Fibroblast of mammary gland (primary cell): ENCODE measurements around the gene TNFRSF1B.

Experiments used
- DNase-seq: peaks from one replicate; pipeline ENCODE4 v3.0.0-alpha.2; 2010; ENCODE audit warnings: low read depth
- H3K4me3 ChIP-seq: 2 replicates; pipeline ENCODE4 v1.5.1; 2011; ENCODE audit warnings: low read depth, mild to moderate bottlenecking, low read length, moderate library complexity; ENCODE audit not compliant: control insufficient read depth
- TF ChIP-seq, protein P1 (sequence below): conservative IDR thresholded peaks from 2 replicates; pipeline ENCODE4 v1.5.1; 2011; ENCODE audit warnings: low read depth, low read length, inconsistent platforms; ENCODE audit not compliant: control insufficient read depth, insufficient read depth

TNFRSF1B gene

DNA sequence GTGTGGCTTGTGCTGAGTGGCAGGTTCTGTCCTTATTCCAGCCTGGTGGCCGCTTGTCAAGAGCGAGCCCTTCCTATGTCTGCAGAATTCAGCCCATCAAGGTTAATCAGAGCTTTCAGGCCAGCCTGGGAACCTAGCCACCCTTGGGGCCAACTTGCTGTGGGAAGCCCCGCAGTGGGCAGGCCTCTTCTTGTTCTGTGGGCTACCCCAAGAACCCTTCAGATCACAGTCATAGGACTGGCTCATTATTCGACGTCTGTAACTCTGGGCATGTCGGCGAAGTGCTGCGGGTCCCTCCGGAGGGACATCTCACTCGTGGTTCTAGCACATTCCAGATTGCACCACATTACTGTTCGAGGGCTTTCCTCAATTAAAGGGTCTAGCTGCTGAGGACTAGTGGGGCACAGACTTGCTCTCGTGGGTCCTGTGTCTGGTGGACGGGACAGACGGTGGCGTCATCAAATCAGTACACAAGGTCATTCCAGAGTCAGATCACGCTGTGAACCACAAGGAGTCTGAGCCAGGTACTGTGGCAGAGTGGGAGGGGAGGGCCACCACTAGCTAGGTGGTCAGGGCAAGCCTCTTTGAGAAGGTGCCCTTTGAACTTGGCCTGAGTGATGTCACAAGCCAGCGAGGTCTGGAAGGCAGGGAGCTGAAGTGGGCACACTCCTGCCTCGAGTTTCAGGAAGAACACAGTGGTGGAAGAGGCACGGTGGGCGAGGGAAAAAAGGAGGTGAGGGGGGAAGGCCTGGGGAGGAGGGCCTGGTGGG lies 20.3 kb upstream of the TNFRSF1B start:
- TF ChIP-seq, protein P1, sequence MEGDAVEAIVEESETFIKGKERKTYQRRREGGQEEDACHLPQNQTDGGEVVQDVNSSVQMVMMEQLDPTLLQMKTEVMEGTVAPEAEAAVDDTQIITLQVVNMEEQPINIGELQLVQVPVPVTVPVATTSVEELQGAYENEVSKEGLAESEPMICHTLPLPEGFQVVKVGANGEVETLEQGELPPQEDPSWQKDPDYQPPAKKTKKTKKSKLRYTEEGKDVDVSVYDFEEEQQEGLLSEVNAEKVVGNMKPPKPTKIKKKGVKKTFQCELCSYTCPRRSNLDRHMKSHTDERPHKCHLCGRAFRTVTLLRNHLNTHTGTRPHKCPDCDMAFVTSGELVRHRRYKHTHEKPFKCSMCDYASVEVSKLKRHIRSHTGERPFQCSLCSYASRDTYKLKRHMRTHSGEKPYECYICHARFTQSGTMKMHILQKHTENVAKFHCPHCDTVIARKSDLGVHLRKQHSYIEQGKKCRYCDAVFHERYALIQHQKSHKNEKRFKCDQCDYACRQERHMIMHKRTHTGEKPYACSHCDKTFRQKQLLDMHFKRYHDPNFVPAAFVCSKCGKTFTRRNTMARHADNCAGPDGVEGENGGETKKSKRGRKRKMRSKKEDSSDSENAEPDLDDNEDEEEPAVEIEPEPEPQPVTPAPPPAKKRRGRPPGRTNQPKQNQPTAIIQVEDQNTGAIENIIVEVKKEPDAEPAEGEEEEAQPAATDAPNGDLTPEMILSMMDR, result no peak
- no peak for DNase-seq
- no peak overlapping the region for H3K4me3 ChIP-seq

DNA sequence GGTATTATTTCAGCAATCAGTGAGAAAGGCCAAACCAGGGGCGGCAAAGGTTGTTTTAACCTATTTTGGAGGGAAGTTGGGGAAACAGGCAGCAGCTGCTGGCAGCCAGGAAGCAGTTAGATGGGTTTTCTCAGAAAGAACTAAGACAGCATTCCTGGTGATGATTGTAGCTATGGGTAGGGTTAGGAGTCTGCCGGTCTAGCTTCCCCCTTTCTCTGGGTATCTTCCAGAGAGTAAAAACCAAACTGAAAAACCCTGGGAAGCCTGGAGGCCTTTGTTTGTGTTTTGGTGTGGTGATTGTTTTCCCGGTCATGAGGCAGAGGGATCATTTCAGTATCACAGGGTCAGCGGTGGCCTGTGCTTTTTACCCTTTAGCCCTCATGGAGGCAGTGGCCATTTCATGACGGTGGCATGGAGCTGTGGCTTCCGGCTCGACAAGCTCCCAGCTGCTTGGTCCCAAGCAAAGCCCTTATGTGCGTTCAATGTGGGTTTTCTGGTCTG lies 19.5 kb upstream of the TNFRSF1B start:
- TF ChIP-seq, protein P1, result no peak
- no peak for DNase-seq
- no peak overlapping the region for H3K4me3 ChIP-seq

DNA sequence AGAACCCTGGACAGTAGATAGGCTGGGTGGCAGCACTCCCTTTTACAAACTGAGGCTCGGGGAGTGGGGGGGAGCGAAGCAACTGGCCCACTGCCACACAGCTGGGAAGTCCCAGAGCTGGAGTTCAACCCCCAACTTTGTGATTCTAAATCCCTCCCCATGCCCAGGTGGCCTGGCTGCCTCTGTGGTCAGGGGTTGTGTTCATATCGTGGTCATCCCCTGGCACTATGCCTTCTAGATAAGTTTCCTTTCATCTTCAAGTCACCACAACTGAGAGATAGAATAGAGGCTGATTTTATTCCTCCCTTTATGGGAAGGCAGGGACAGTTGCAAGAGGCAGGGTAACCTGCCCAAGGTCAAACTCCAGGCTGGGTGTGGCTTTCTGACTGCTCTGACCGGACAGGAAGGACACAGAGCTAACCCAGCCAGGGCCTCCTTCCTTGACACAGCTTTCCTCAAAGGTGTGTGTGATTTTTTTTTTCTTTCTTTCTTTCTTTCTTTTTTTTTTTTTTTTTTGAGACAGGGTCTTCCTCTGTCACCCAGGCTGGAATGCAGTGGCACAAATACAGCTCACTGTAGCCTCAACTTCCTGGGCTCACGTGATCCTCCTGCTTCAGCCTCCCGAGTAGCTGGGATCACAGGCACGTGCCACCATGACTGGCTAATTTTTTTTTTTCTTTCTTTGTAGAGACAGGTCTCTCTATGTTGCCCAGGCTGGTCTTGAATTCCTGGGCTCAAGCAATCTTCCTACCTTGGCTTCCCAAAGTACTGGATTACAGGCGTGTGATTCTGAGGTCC lies 18.4 kb upstream of the TNFRSF1B start:
- DNase-seq, result no peak
- TF ChIP-seq, protein P1, result no peak
- H3K4me3 ChIP-seq, result no peak overlapping the region

GRCh38 chr1:12148958-12149790 lies 17.6 kb upstream of the TNFRSF1B start:
- DNase-seq, result no peak
- H3K4me3 ChIP-seq, result no peak overlapping the region
- TF ChIP-seq, protein P1, result no peak

- no peak overlapping the region for H3K4me3 ChIP-seq
- no peak for DNase-seq
- TF ChIP-seq, protein P1, result no peak
These were observed 17.0 kb upstream of the TNFRSF1B start for GRCh38 chr1:12149791-12150175.

- DNase-seq, result no peak
- TF ChIP-seq, protein P1, result no peak
- H3K4me3 ChIP-seq, result no peak overlapping the region
These were observed 16.2 kb upstream of the TNFRSF1B start for GRCh38 chr1:12150456-12151200.
